Calu3 (cell line): ENCODE data around the gene CFAP210. TPM values are rescaled to one million over a fixed set of nuclear protein-coding genes. Genes with fewer than 3 reads are reported as not detected.

Experiments used
- BruUV-seq: library from RNA; stranded (reverse); fragments of 400-500 nt; replicated peaks from 2 replicates; lab custom pipeline; 2021; lab: Mats Ljungman, UMichigan
- CTCF ChIA-PET: fragments of 300-600 bp; sonication (Branson Sonifier 250); formaldehyde crosslinking; loops from one replicate; lab custom pipeline; 2022; ENCODE audit warnings: antibody characterized with exemption; lab: Charles Lee
- DNase-seq: peaks from one replicate; pipeline ENCODE4 v3.0.0; 2022
- H3K27ac Mint-ChIP-seq: one replicate; pipeline ENCODE4 v1.8.0; 2022; ENCODE audit warnings: mixed read lengths; ENCODE audit not compliant: unreplicated experiment
- H3K27me3 Mint-ChIP-seq: one replicate; pipeline ENCODE4 v1.8.0; 2022; ENCODE audit warnings: mixed read lengths; ENCODE audit not compliant: unreplicated experiment
- H3K36me3 Mint-ChIP-seq: one replicate; pipeline ENCODE4 v1.8.0; 2022; ENCODE audit warnings: mild to moderate bottlenecking, moderate library complexity, mixed read lengths; ENCODE audit not compliant: insufficient read depth, unreplicated experiment
- H3K4me1 Mint-ChIP-seq: one replicate; pipeline ENCODE4 v1.8.0; 2022; ENCODE audit warnings: mild to moderate bottlenecking, low read depth, mixed read lengths; ENCODE audit not compliant: unreplicated experiment
- H3K4me3 Mint-ChIP-seq: one replicate; pipeline ENCODE4 v1.8.0; 2022; ENCODE audit warnings: mild to moderate bottlenecking, low read depth, moderate library complexity, mixed read lengths; ENCODE audit not compliant: unreplicated experiment
- H3K9me3 Mint-ChIP-seq: one replicate; pipeline ENCODE4 v1.8.0; 2022; ENCODE audit warnings: low read depth, mixed read lengths; ENCODE audit not compliant: unreplicated experiment
- CTCF ChIP-seq: fragments of 200-600 bp; IDR thresholded peaks from one replicate; pipeline ENCODE4 v1.8.0; 2022; ENCODE audit warnings: antibody characterized with exemption; ENCODE audit not compliant: unreplicated experiment
- intact Hi-C: fragments of 100-400 bp; cut with micrococcal nuclease; formaldehyde crosslinking; loops from one replicate; pipeline ENCODE4 v1.10.0; 2022; ENCODE audit not compliant: unreplicated experiment
- total RNA-seq: library from RNA; stranded (reverse); gene quantifications from 2 replicates; pipeline ENCODE4 v1.2.3, GENCODE V29; 2022

The CFAP210 gene
- total RNA-seq, 1 experiment from 2014 or later: not detected

- no peak for DNase-seq
- intact Hi-C loops: no loop called here
- Mint-ChIP-seq H3K4me3 (no peak overlapping the region), H3K4me1 (peaks cover 34% of the 10 kb centered on the region), H3K9me3 (no peaks in the 10 kb centered on the region), H3K27me3 (no peaks in the 10 kb centered on the region), H3K27ac (peak overlapping the region; percentile 25), H3K36me3 (peaks cover 38% of the 10 kb centered on the region)
- CTCF ChIA-PET: no interaction called here
- no peak for TF ChIP-seq CTCF
- no TSS peak for BruUV-seq
Measured at GRCh38 chr2:169738566-169739229, 44.5 kb upstream of the CFAP210 start.

GRCh38 chr2:169736902-169737301, 42.7 kb upstream of the CFAP210 start:
- BruUV-seq: no TSS peak
- DNase-seq: no peak
- Mint-ChIP-seq H3K36me3 (peaks cover 54% of the 10 kb centered on the region), H3K4me1 (peaks cover 51% of the 10 kb centered on the region), H3K4me3 (peak overlapping the region; percentile 97), H3K27ac (peak overlapping the region; percentile 65), H3K27me3 (no peaks in the 10 kb centered on the region), H3K9me3 (no peaks in the 10 kb centered on the region)
- CTCF ChIA-PET: no interaction called here
- no peak for TF ChIP-seq CTCF
- intact Hi-C loops: no loop called here

GRCh38 chr2:169735623-169736022, 41.4 kb upstream of the CFAP210 start:
- Mint-ChIP-seq H3K9me3 (no peaks in the 10 kb centered on the region), H3K36me3 (peaks cover 46% of the 10 kb centered on the region), H3K4me1 (peaks cover 51% of the 10 kb centered on the region), H3K4me3 (peak overlapping the region; percentile 97), H3K27me3 (no peaks in the 10 kb centered on the region), H3K27ac (peak overlapping the region; percentile 29)
- no peak for DNase-seq
- CTCF ChIA-PET: no interaction called here
- TSS peak; percentile 63 for BruUV-seq
- intact Hi-C loops: no loop called here
- TF ChIP-seq CTCF: no peak

- CTCF ChIA-PET: interaction anchor here (0.6 kb wide), 1 partner anchor 385 kb away, joined by 4 read pairs; no protein-coding TSS in a partner anchor
- H3K9me3 Mint-ChIP-seq: no peaks in the 10 kb centered on the region
- H3K27ac Mint-ChIP-seq: peak overlapping the region; percentile 63
- intact Hi-C loops: no loop called here
- H3K36me3 Mint-ChIP-seq: peaks cover 38% of the 10 kb centered on the region
- no peaks in the 10 kb centered on the region for H3K27me3 Mint-ChIP-seq
- H3K4me3 Mint-ChIP-seq: peak overlapping the region; percentile 97
- BruUV-seq: no TSS peak
- peak; percentile 53 for DNase-seq
- no peak for TF ChIP-seq CTCF
- peaks cover 45% of the 10 kb centered on the region for H3K4me1 Mint-ChIP-seq
Measured at GRCh38 chr2:169734169-169734847, 40.1 kb upstream of the CFAP210 start.
